B cell (primary cell): ENCODE results near the gene SYTL4. TPM values are rescaled to one million over a fixed set of nuclear protein-coding genes. Genes with fewer than 3 reads are reported as not detected.

ENCODE experiments used
- ATAC-seq: fragments of 200-7000 bp; cut with Tn5 transposase; one replicate; pipeline ENCODE4 v1.10.0; 2021; ENCODE audit warnings: low read depth, mild to moderate bottlenecking, moderate number of reproducible peaks, moderate library complexity
- CTCF ChIA-PET: fragments of 350-600 bp; sonication (Branson Sonifier 250); formaldehyde crosslinking; loops from one replicate; lab custom pipeline; 2021; ENCODE audit warnings: antibody characterized with exemption, inconsistent platforms; lab: Charles Lee
- POLR2A ChIA-PET: fragments of 350-600 bp; sonication (Branson Sonifier 250); formaldehyde crosslinking; loops from one replicate; lab custom pipeline; 2021; ENCODE audit warnings: antibody characterized with exemption; lab: Charles Lee
- DNase-seq: peaks from one replicate; pipeline ENCODE4 v3.0.0; 2013
- H2AFZ ChIP-seq: 2 replicates; pipeline ENCODE4 v1.6.1; 2012; ENCODE audit warnings: mild to moderate bottlenecking, low read depth, low read length; ENCODE audit not compliant: insufficient read depth, poor library complexity, severe bottlenecking
- H3K27ac ChIP-seq, 2 donors: 1 replicate in 1 of 2; 2 replicates in 1 of 2; pipeline ENCODE4 v1.5.1; 2012 to 2013; ENCODE audit warnings: low read length in 2 of 2, mild to moderate bottlenecking in 2 of 2, moderate library complexity in 1 of 2
- H3K27me3 ChIP-seq, 4 experiments: fragments of 200-600 bp in 1 of 4; sonication (generic) in 1 of 4; replicated peaks in 1 of 4; 1 replicate in 2 of 4; 2 replicates in 2 of 4; pipeline versions ENCODE4 v1.6.1 to v1.7.0; 2013 to 2016; ENCODE audit warnings: low read length in 3 of 4, mild to moderate bottlenecking in 2 of 4, mixed read lengths in 1 of 4, moderate library complexity in 1 of 4; ENCODE audit not compliant: insufficient read depth in 4 of 4, control insufficient read depth in 3 of 4; ENCODE audit errors: control extremely low read depth in 1 of 4
- H3K36me3 ChIP-seq, 2 experiments: replicated peaks in 1 of 2; 1 replicate in 1 of 2; 2 replicates in 1 of 2; pipeline versions ENCODE4 v1.6.1 to v1.7.1; 2013; ENCODE audit warnings: low read length in 1 of 2; ENCODE audit not compliant: insufficient read depth in 2 of 2, control insufficient read depth in 1 of 2; ENCODE audit errors: control extremely low read depth in 1 of 2, extremely low read depth in 1 of 2
- H3K4me1 ChIP-seq, 2 donors: fragments of 200-600 bp in 1 of 2; sonication (generic) in 1 of 2; 1 replicate in 1 of 2; 2 replicates in 1 of 2; pipeline versions ENCODE4 v1.5.1 to v1.6.1; 2013 to 2017; ENCODE audit warnings: low read length in 2 of 2; ENCODE audit not compliant: control insufficient read depth in 2 of 2, insufficient read depth in 2 of 2
- H3K4me2 ChIP-seq: replicated peaks from 2 replicates; pipeline ENCODE3; 2012; ENCODE audit warnings: mild to moderate bottlenecking, low read depth, low read length; ENCODE audit not compliant: poor library complexity, severe bottlenecking
- H3K4me3 ChIP-seq, 5 experiments: fragments of 200-600 bp in 1 of 5; sonication (generic) in 1 of 5; 1 replicate in 3 of 5; 2 replicates in 2 of 5; pipeline versions ENCODE4 v1.5.1 to v1.7.0; 2011 to 2016; ENCODE audit warnings: low read length in 4 of 5, mild to moderate bottlenecking in 4 of 5, low read depth in 2 of 5, control low read depth in 1 of 5, moderate library complexity in 1 of 5; ENCODE audit not compliant: insufficient read depth in 1 of 5; ENCODE audit errors: control extremely low read depth in 1 of 5, extremely low read depth in 1 of 5
- H3K79me2 ChIP-seq: fragments of 200-600 bp; sonication (generic); one replicate; pipeline ENCODE4 v1.6.0; 2016; ENCODE audit warnings: low read length; ENCODE audit not compliant: control insufficient read depth, insufficient read depth
- H3K9ac ChIP-seq: fragments of 200-600 bp; sonication (generic); 2 replicates; pipeline ENCODE4 v1.6.1; 2017; ENCODE audit warnings: mild to moderate bottlenecking, low read length, moderate library complexity
- H3K9me3 ChIP-seq, 3 donors: one replicate each; pipeline versions ENCODE4 v1.6.1 to v1.7.1; 2013; ENCODE audit warnings: low read length in 2 of 3; ENCODE audit not compliant: control insufficient read depth in 2 of 3, insufficient read depth in 1 of 3; ENCODE audit errors: control extremely low read depth in 1 of 3
- H4K20me1 ChIP-seq: 2 replicates; pipeline ENCODE4 v1.6.0; 2012; ENCODE audit warnings: mild to moderate bottlenecking, low read length; ENCODE audit not compliant: insufficient read depth, control insufficient read depth, poor library complexity, severe bottlenecking
- H3K27ac Mint-ChIP-seq: one replicate; pipeline ENCODE4 v1.8.0; 2021; ENCODE audit warnings: mixed read lengths
- H3K27me3 Mint-ChIP-seq: one replicate; pipeline ENCODE4 v1.8.0; 2021; ENCODE audit warnings: mixed read lengths
- H3K4me1 Mint-ChIP-seq: one replicate; pipeline ENCODE4 v1.8.0; 2021; ENCODE audit warnings: mixed read lengths
- H3K4me3 Mint-ChIP-seq: one replicate; pipeline ENCODE4 v1.8.0; 2021; ENCODE audit warnings: mixed read lengths
- H3K9me3 Mint-ChIP-seq: one replicate; pipeline ENCODE4 v1.8.0; 2022; ENCODE audit warnings: mixed read lengths; ENCODE audit not compliant: insufficient read depth
- EZH2 ChIP-seq: IDR thresholded peaks from 2 replicates; pipeline ENCODE4 v1.6.1; 2012; ENCODE audit warnings: borderline replicate concordance, low read depth, mild to moderate bottlenecking, moderate library complexity, low read length; ENCODE audit not compliant: insufficient read depth, poor library complexity, severe bottlenecking
- WGBS: methylation state at CpG from one replicate; pipeline ENCODE4 v1.1.5; 2013; ENCODE audit warnings: missing lambda C conversion rate; ENCODE audit not compliant: insufficient coverage; 5-methylcytosine and 5-hydroxymethylcytosine counted together
- intact Hi-C: fragments of 100-400 bp; cut with micrococcal nuclease; formaldehyde crosslinking; loops from one replicate; pipeline ENCODE4 v1.10.0; 2022
- polyA plus RNA-seq: library from polyadenylated mRNA; depleted of rRNA; stranded (reverse); fragments of >200 nt; gene quantifications from 2 replicates; pipeline ENCODE4 v1.2.3, GENCODE V29; 2012
- total RNA-seq, 2 donors: library from RNA; stranded (reverse); fragments of 120-200 nt in 1 of 2; gene quantifications; 1 replicate in 1 of 2; 2 replicates in 1 of 2; pipeline versions ENCODE4 v1.2.3 to v1.2.4, GENCODE V29; 2013 to 2022
- TF ChIP-seq, protein P1 (sequence below): fragments of 200-600 bp; IDR thresholded peaks from one replicate; pipeline ENCODE4 v1.8.0; 2022; ENCODE audit warnings: antibody characterized with exemption, mild to moderate bottlenecking

SYTL4 gene
- total and polyA plus RNA-seq, 2 donors (not counting 1 experiment from before 2014, with no cell fraction given), result 0.16 TPM; not detected in 1

GRCh38 chrX:100747090-100747489, 15.2 kb upstream of the SYTL4 start:
- H4K20me1 ChIP-seq, result no peaks in the 10 kb centered on the region
- ATAC-seq (no peak), DNase-seq (no peak)
- no peaks in the 10 kb centered on the region for H3K79me2 ChIP-seq
- Mint-ChIP-seq H3K9me3 (no peaks in the 10 kb centered on the region), H3K4me3 (no peak overlapping the region), H3K4me1 (no peaks in the 10 kb centered on the region), H3K27me3 (peaks cover 10% of the 10 kb centered on the region), H3K27ac (no peak overlapping the region)
- WGBS, result no CpG with 5 or more reads among the region's 3 CpGs
- H3K27me3 ChIP-seq, result peaks cover 0 to 7% (median 0%) of the 10 kb centered on the region in 4 experiments
- H3K36me3 ChIP-seq, result no peaks in the 10 kb centered on the region
- H3K9me3 ChIP-seq, result no peaks in the 10 kb centered on the region
- no peak overlapping the region for H3K4me2 ChIP-seq
- CTCF ChIA-PET, result no interaction called here
- H3K4me1 ChIP-seq, result no peaks in the 10 kb centered on the region
- H3K4me3 ChIP-seq, result no peak overlapping the region
- POLR2A ChIA-PET, result no interaction called here
- H3K27ac ChIP-seq, result no peak overlapping the region
- intact Hi-C loops, result no loop called here
- TF ChIP-seq, protein P1, sequence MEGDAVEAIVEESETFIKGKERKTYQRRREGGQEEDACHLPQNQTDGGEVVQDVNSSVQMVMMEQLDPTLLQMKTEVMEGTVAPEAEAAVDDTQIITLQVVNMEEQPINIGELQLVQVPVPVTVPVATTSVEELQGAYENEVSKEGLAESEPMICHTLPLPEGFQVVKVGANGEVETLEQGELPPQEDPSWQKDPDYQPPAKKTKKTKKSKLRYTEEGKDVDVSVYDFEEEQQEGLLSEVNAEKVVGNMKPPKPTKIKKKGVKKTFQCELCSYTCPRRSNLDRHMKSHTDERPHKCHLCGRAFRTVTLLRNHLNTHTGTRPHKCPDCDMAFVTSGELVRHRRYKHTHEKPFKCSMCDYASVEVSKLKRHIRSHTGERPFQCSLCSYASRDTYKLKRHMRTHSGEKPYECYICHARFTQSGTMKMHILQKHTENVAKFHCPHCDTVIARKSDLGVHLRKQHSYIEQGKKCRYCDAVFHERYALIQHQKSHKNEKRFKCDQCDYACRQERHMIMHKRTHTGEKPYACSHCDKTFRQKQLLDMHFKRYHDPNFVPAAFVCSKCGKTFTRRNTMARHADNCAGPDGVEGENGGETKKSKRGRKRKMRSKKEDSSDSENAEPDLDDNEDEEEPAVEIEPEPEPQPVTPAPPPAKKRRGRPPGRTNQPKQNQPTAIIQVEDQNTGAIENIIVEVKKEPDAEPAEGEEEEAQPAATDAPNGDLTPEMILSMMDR, result no peak
- no peak for TF ChIP-seq EZH2
- no peak overlapping the region for H3K9ac ChIP-seq
- no peak overlapping the region for H2AFZ ChIP-seq

GRCh38 chrX:100745806-100746537, 14.1 kb upstream of the SYTL4 start:
- WGBS, result 100% methylated on average over 2 of the region's 7 CpGs
- no peaks in the 10 kb centered on the region for H3K9me3 Mint-ChIP-seq
- H3K9ac ChIP-seq, result no peak overlapping the region
- POLR2A ChIA-PET, result no interaction called here
- no peak overlapping the region for H3K4me3 Mint-ChIP-seq
- ATAC-seq (no peak), DNase-seq (no peak)
- no peak overlapping the region for H3K27ac ChIP-seq
- peaks cover 0 to 4% (median 0%) of the 10 kb centered on the region in 4 experiments for H3K27me3 ChIP-seq
- no peaks in the 10 kb centered on the region for H3K4me1 Mint-ChIP-seq
- H3K9me3 ChIP-seq, result no peaks in the 10 kb centered on the region
- H2AFZ ChIP-seq, result no peak overlapping the region
- no peaks in the 10 kb centered on the region for H4K20me1 ChIP-seq
- TF ChIP-seq, protein P1, result no peak
- TF ChIP-seq EZH2, result no peak
- CTCF ChIA-PET, result no interaction called here
- peaks cover 4% of the 10 kb centered on the region for H3K27me3 Mint-ChIP-seq
- no peaks in the 10 kb centered on the region for H3K4me1 ChIP-seq
- H3K4me2 ChIP-seq, result no peak overlapping the region
- H3K79me2 ChIP-seq, result no peaks in the 10 kb centered on the region
- intact Hi-C loops, result no loop called here
- no peak overlapping the region for H3K4me3 ChIP-seq
- no peaks in the 10 kb centered on the region for H3K36me3 ChIP-seq
- no peak overlapping the region for H3K27ac Mint-ChIP-seq
